Stimulated activated CD4-positive, alpha-beta T cell treated with anti-CD3 and anti-CD28 coated beads, Interleukin-4, amount 100 ng/mL, for 24 hours (primary cell): Measurements from ENCODE around the gene ZMYND10.

Experiments
- DNase-seq: peaks from one replicate; pipeline ENCODE4 v3.0.0-alpha.2; 2020

Gene ZMYND10

DNA sequence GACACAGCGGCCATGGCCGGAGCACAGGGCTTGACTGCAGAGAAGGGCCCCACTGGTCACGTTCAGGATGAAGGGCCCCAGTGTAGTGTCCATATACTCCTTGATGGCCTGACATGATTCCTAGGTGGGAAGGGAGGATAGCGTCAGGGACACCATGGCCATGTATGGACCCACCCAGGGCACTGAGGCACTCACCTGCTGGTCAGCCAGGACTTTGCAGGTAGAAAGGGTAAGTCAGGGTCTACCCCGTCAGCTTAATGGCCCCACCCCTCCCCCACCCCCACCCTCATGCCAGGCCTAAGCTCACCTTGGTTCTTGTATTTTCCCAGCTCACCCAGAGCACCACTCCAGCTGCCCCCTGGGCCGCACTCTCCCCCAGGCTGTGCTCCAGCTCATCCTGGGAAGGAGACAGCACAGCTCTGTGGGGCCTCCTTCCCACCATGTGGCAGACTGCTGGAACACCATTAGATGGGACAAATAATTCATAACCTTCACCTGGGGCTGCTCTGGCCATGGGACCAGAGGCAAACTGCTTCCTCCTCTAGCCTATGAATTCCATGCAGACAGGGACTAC, 44.8 kb downstream of the ZMYND10 start:
- no peak for DNase-seq

DNA sequence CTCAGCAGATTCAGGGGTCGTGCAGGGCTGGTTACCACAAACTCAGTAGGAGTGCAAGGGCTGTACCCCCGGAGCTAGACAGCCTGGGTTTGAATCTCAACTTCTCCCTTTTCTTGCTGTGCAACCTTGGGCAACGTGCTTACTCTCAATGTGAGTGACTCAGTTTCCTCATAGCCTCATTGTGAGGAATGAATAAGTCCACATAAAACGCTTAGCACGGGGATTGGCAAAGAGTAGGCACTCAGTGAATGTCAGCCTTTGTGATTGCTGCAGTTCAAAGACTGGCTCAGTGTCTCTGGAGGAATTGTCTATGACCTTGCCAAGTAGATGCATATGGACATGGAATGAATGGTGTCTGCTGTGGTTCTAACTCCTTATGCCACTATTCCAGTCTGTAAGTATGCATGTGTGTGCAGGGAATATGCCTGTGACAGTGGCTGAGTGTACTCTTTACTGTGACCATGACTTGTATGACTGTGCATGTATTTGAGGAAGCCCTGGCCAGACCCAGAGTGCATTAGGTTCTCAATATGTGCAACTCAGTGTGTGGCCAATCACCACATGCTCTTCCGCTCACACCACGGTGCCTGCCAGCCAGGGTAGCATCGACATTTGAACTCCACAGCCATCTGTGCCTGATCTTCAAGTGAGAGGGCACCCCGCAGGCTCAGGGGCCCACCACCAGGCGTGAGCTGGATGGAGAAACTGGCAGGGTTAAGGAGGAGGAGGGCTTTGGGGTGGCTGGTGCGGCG, 45.4 kb downstream of the ZMYND10 start:
- DNase-seq: no peak

DNA sequence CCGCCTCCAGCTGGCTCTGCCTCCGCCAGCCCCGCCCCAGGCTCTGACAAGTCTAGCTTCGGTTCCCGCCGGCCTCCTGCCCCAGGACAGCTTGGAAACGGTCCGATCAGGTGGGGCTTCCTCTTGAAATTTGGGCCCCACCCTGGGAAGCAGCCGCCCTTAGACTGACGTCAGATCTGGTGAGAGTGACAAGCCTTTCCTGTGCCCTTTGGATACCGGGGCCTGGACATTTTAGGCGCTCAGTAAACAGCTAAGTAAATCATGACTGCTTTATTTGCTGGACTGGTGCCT, 45.9 kb downstream of the ZMYND10 start:
- no peak for DNase-seq

DNA sequence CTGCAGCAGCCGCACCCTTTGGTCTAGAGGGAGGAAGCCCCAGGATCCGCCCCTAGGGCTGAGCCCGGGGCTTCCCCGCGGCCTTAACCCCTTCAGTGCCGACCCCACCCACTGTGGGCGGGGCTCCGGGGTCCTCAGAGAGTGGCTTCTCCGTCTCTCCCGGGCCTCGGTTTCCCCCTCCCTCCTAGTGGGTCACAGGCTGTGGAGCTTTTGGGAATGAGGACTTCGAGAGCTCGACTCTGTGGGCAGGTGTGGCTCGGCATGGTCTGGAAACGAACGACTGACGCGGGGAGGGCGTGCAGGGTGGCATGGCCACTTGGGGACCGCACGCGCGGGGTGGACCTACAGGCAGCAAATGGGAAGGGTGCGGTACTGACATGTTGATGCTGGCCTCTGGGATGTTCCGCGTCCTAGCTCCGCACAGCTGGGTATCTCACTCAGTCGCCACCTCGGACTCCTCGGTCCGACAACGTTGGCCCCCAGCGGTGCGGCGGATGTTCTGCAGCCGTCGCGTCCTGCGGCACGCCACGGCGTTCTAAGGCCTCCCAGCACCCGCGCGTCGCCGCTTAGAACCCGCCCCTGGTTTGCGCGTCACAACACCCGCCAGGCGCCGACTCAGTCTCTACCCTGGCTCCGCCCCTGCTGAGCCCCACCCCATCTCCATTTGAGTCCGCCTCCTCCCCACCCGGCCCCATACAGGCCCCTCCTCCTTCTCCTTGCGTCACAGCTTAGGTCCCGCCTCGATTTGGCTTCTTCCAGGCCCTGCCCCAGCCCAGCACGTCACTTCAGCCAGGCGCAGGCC, 46.5 kb downstream of the ZMYND10 start, which contains the start of the genes HYAL3 and NAA80:
TSS of gene HYAL3 (minus strand) at position 570 of the 802 bp plus-strand sequence. CDS start 3,803 bp downstream, outside the sequence.
TSS of gene NAA80 (minus strand) at position 570 of the 802 bp plus-strand sequence. CDS start 1,942 bp downstream, outside the sequence.
- peak; percentile 99 for DNase-seq

DNA sequence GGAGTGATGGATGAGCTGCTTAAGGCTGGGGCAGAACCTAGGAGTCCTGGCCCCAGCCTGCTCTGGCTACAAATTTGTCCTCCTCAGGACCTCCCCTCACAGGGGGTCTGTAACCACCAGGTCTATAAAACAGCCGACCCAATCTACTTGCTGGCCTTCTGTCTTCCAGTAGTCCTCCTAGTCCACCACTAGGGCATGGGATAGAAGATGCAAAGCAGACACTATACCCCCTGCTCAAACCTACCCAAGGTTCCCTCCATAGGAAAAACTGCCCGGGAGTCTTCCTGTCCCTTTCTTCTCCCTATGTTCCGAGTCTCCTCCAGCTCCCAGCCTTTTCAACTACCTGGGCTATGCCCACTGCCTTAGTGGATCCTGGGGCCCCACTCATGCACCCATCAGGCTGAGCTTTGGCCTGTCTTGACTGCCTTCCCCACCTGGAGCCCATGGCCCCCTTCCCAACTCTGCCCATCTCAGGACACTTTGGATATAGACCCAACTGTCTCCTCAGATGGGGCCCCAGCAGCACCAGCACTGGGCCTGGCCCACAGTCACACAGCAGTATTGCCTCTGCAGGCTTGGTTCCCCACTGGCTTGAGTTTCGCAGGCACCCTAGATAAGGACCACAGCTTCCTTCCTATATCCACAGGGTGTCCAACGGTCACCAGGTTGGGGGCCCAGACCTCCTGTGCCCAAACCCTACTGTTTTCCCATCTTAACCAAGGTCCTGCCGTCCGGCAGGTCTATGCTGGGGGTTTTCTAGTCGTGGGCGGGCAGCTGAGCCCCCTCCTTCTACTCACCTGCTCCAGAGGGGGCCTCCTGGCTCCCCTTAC, 47.4 kb downstream of the ZMYND10 start:
- no peak for DNase-seq

DNA sequence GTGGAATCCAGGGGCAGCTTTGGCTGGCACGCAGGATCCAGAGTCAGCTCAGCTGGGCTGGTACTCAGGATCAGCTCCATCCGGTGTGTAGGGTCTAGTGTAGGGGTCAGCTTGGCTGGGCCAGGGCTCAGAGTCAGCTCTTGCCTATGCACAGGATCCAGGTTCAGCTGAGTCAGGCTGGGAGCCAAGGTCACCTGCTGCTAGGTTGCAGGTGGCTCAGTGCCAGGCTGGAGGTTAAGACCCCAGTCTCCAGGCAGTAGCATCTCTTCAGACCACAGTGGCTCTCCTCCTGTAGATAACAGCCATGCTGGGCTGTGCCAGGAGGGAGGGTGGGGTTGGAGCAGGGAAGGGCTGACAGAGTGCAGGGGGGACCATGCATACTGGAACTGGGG, 48.2 kb downstream of the ZMYND10 start:
- no peak for DNase-seq

DNA sequence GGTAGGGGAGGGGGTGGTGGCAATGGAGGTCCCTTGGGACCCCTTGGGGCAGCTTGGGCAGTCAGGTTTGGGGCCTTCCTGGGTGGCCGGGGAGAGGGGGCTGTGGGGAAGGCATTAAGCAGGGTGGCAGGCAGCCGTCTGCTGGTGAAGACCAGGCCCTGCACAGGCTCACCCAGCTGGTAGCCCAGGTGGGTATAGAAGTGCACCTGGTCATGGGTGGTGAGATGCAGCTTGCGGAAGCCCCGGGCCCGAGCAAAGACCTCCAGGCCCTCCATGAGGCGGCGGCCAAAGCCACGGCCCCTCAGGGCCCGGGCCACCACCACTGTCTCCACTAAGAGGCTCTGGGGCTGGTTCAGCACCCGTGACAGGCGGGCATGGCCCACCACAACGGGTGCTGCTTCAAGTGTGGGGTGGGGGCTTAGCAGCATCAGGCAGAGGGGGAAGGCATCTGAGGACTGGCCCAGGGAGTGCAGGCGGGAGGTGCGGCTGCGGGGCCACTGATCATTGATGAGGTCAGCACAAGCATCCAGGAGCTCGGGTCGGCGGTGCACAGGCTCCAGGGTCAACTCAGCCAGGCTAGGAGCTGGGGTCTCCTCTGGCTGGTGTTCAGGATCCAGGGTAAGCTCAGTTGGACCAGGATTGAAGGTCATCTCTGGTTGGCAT, 48.7 kb downstream of the ZMYND10 start:
- DNase-seq: no peak

DNA sequence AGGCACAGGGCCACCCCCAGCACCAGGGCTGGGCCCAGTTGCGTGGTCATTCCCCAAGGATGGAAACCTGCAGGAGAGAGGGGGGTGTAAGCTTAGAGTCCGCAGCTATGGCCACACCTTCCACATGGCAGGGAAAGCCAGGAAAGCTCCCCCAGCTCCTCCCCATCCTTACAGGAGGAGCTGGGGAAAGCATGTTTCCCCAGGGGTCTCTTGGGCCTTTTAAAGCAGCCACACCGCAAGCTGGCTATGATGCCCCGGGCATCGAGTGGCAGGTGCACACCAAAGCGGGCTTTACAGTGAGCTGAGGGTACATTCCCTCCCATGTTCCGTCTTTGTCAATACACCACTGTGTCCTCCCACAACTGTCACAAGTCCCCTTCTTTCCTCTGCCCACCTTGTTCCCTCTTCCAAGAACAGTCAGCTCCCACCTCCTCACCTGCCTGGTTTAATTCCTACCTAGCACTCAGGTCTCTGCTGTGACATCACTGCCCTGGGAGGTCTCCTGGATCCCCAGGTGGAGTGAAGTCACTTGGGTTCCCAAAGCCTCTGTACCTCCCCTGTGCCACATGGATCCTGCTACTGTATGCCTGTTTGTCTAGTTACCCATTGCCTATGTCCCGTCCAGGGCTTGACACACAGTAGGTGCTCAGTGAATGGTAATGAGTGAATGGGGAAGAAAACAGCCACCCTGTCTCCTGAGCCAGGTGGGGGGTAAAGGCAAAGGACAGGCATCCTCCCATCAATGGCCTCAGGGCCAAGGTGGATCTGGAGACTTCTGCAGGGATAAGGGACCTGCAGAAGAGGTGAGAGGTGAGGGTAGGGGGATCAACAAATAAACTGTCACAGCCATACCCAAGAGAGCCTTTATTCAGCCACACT, 49.7 kb downstream of the ZMYND10 start:
- no peak for DNase-seq

DNA sequence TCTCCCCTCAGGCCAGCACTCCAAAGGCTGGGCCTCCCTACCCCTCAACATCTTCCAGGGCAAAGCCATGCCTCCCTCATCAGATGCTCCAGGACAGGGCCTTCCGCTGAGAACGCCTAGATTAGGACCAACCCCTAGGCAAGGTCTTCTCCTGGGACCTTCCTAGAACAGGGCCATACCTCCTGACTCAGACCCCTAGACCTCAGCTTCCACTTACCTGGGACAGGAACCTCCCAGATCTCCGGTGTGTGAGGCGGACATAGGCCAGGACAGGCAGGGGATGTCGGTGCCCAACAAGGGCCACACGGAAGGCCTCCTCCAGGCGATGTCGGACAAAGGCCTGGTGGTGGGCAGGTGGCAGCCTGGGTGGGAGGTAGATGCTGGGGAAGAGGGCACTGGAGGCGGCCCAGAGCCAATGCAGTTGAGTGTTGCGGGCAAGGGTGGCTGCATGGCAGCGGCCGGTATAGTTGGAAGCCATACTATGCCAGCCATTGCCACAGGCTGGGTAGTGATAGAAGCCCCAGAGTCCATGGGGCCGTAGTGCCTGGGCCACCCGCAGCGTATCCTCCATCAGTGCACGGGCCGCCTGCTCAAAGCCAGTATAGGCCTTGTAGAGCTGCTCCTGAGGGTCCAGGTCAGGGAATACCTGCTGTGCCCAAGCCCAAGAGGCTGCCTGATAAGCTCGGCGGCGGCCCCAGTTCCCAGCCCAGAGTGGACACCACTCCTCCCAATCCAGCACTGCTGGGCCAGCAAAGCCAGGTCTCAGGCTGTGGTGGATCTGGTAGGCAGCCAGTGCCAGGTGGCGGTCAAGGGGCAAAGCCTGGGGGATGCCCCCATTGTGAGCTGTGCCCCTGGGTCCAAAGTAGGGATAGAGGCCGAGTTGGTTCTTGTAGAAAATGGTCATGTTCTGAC, 50.8 kb downstream of the ZMYND10 start:
- DNase-seq: no peak

DNA sequence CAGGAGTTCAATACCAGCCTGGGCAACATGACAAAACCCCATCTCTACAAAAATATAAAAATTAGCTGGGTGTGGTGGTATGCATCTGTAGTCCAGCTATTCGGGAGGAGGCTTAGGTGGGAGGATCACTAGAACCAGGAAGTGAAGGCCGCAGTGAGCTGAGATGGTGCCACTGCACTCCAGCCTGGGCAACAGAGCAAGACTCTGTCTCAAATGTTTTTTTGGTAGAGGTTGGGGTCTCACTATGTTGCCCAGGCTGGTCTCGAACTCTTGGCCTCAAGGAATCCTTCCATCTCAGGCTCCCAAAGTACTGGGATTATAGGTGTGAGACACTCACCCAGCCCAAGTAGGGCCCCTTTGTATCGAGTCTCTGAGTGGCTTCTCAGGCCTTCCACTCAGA, 51.4 kb downstream of the ZMYND10 start:
- no peak for DNase-seq

DNA sequence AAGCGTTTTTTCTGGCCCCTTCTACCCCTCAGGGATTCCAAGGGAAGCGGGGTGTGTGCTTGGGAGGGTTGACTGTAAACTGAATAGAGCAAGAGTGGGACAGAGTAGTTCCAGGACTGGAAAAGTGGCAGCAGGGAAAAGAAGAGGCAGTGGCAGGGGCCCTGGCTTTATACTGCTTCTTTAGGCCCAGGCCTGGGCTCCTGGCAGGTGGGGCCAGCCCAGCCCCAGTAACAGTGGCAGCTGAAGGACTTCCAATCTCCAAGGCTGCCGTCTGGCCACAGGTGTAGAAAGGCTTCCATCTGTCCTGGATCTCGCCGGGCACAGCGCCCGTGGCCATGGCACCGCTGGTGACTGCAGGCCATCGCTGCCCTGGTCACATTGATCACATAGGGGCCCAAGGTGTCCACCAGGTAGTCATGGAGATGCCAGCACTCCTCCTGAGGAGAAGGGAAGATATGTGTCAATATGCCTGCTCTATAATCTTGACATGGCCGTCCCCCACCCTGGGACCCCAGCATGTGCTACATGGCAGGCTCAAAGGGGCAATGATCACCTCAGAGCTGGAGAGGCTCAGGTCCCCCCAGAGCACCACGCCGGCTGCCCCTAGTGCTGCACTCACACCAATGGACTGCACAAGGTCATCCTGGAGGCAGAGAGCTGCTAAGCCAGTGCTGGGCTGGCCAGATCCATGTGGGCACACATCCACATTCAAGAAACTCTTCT, 52.3 kb downstream of the ZMYND10 start:
- no peak for DNase-seq

DNA sequence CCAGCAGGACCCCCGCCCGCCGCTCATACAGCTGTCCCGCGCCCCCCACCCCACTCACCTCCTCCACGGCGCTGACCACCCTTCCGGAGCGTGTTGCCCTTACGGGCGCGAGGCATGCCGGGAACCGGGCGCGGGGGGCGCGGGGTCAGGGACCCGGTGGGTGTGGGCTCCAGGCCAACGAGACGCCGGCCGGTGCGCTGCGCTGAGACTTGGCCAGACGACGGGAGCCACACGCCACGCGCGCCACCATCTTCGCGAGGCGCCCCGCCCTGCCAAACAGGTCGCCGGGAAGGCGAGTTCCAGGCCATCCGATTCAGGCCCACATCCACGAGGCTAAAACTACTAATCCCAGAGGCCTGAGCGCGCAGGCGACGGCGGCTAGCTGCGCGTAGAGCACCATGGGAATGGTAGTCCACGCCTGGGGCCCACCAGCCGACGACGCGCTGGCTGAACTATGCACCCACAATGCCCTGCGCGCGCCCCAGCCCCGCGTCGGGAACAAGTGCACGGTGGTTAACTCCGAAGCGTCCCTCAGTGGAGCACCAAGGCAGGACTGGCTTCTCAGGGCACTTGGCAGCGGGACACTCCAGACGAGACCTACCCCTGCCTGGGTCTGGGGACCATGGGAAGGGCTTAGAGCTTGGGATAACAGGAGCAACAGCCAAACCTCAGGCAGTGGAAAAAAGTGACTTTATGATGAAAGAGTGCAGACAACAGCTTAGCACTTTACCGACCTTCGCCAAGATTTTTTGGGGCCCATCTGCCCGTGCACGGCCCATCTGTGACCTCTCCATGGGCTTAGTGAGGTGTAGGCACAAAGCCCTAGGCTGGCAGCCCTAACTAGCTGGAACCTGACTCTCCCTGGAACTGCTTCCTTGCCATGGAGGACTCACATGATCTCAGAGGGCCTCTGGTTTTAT, 53.1 kb downstream of the ZMYND10 start, which contains the start of gene IFRD2:
TSS of gene IFRD2 (minus strand) at position 271 of the 920 bp plus-strand sequence. CDS start at position 116, 155 bp downstream.
- DNase-seq: peak; percentile 96
